Measurements from ENCODE around the gene PHKG1.
"Not testable (repeated sequence)": the region's sequence is repeated elsewhere in the genome, so short reads cannot be mapped to it uniquely, and the experiment has no call there.

Gene PHKG1

GRCh38 chr7:56083150-56083785 lies 9.5 kb downstream of the PHKG1 start:
- no peak for DNase-seq (ENCODE audit: low read depth in 3 of 3)

DNA sequence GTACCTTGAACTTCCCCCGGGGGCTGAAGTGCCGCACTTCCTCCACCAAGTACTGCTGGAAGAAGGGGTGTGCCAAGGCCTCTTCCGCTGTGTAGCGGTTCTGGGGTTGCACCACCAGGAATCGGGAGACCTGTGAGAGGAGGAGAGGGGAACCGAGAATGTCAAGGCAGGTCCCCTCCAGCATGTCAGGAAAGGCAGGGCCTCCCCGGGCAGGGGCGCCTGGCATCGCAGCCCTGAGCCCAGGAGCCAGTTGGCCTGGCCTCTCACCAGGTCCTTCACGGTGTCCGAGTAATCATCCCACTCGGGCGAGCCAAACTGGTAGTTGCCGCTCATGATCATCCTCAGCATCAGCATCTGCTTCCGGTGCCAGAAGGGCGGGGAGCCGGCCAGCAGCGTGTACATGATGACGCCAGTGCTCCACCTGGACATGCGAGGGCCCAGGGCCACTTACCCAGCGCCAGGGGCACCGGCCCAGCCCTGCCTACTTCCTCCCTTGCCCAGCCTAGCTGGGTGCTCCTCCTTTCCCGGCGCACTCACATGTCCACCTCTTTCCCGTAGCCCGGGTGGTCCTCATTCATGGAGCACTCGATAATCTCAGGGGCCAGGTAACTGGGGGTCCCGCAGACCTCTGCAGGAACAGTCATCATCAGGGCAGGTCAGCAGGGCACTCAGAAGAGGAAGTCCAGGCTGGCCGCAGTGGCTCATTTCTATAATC lies 11.0 kb downstream of the PHKG1 start:
- no peak for DNase-seq (ENCODE audit: low read depth in 3 of 3)

- not testable (repeated sequence) for DNase-seq (ENCODE audit: low read depth in 3 of 3)
Observed at GRCh38 chr7:56080726-56081435, 11.9 kb downstream of the PHKG1 start.

DNA sequence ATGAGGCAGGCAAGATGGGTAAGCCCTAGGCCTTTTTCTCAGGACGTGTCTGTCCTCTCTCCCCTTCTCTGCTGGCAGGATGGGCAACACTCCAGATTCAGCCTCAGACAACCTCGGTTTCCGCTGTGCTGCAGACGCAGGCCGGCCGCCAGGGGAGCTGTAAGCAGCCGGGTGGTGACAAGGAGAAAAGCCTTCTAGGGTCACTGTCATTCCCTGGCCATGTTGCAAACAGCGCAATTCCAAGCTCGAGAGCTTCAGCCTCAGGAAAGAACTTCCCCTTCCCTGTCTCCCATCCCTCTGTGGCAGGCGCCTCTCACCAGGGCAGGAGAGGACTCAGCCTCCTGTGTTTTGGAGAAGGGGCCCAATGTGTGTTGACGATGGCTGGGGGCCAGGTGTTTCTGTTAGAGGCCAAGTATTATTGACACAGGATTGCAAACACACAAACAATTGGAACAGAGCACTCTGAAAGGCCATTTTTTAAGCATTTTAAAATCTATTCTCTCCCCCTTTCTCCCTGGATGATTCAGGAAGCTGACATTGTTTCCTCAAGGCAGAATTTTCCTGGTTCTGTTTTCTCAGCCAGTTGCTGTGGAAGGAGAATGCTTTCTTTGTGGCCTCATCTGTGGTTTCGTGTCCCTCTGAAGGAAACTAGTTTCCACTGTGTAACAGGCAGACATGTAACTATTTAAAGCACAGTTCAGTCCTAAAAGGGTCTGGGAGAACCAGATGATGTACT lies 13.1 kb downstream of the PHKG1 start:
- DNase-seq (ENCODE audit: low read depth in 3 of 3), result no peak

DNA sequence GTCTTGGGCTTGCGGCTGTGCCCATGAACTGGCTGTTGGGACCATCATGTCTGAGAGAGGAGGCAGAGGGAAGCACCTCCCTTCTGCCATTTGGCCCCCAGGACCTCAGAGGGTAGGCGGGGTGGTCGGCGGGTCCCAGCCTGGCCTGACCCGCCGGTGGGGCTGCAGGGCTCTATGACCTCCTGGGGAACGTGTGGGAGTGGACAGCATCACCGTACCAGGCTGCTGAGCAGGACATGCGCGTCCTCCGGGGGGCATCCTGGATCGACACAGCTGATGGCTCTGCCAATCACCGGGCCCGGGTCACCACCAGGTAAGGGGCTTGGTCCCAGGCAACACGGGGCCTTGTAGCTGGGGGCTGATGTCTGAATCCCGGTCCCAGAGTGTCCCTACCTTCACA lies 14.6 kb downstream of the PHKG1 start:
- no peak for DNase-seq (ENCODE audit: low read depth in 3 of 3)

DNA sequence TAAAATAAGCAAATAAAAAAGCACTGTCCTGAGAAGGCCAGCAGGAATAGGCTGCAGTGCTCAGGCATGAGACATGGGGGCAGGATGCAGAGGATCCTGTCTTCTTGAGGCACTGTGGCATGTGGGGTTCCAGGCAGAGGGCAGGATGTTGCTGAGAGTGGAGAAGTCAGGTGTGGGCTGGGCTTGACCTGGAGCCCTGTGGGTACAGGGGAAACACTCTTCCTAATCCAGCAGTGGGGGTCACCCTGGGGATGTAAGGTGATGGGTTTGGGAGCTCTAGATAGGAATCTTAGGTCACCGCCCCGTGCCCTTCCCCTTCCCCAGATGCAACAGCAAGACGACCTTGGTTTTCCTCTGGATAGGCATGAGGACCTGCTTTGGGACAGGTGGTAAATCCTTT lies 15.1 kb downstream of the PHKG1 start:
- DNase-seq (ENCODE audit: low read depth in 3 of 3), result no peak

- DNase-seq (ENCODE audit: low read depth in 3 of 3), result peak; percentile 35 to 41 (median 41)
Observed at GRCh38 chr7:56074371-56074791, 18.4 kb downstream of the PHKG1 start.

GRCh38 chr7:56066376-56066775 lies 26.4 kb downstream of the PHKG1 start:
- DNase-seq (ENCODE audit: low read depth in 3 of 3), result not testable (repeated sequence)

DNA sequence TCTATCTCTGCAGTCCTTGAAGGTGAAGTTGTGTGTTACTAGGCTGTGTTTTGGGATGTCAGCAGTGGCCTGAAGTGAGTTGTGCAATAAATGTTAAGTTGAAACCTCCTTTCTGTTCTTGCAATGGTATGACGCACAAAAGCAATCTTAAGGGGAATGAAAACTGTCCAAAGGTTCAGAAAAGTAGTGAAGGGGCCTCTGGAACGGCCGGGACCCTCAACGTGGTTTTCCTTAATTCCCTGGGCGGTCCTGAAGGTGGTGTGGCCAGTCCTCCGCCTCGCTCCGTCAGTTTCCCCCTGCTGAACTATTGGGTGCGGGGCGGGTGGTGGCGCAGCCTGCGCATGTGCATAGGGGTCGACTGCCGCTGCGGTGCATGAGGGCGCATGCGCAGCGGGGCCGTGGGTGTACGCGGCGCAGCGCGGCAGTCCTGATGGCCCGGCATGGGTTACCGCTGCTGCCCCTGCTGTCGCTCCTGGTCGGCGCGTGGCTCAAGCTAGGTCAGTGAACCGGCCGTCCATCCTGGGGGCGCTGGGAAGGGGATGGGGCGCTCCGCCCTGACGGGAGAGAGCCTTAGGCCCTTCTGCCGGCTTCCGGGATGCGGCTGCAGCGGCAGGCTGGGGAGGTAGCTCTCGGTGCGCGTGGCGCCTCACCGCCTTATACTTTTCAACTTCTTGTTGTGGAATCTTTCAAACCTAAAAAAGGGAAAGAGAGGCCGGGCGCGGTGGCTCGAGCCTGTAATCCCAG lies 28.7 kb downstream of the PHKG1 start, which contains the start of gene SUMF2:
Gene SUMF2 (plus strand): TSS at position 405 of the 744 bp plus-strand sequence. CDS start 26 bp downstream, at position 431.
- peak; percentile 82 to 91 (median 83) for DNase-seq (ENCODE audit: low read depth in 3 of 3)

DNA sequence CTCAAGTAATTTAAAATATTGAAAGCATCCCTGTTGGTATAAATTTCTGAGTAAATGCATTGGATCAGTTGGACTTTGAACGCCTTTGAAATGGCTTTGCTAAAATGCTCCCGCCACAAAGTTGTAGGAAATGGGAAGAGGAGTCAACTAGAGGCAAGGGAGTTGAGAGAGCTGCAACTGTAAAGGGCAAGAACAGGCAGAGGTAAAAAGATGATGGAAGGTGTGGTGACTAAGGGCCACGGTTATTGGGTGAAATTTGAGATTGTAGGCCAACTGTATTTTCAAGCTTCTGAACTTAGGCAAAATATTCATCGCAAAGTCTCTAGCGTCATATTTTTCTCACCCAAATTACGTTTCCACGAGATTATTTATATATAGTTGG lies 29.3 kb downstream of the PHKG1 start:
- DNase-seq (ENCODE audit: low read depth in 3 of 3), result no peak

- DNase-seq (ENCODE audit: low read depth in 3 of 3), result no peak
Observed at GRCh38 chr7:56062382-56062781, 30.4 kb downstream of the PHKG1 start.

- DNase-seq (ENCODE audit: low read depth in 3 of 3), result no peak
Observed at GRCh38 chr7:56053993-56054392, 38.8 kb downstream of the PHKG1 start.

DNA sequence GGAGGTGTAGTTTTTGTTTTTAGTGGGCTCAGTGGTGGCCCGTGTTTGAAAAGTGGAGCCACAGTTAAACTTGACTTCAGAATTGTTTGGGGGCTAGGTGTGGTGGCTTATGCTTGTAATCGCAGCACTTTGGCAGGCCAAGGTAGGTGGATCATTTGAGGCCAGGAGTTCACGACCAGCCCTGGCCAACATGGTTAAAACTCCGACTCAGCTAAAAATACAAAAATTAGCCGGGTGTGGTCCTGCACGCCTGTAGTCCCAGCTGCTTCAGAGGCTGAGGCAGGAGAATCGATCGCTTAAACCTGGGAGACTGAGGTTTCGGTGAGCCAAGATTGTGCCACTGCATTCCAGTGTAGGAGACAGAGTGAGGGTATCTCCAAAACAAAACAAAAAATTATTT lies 39.4 kb downstream of the PHKG1 start:
- no peak for DNase-seq (ENCODE audit: low read depth in 3 of 3)

DNA sequence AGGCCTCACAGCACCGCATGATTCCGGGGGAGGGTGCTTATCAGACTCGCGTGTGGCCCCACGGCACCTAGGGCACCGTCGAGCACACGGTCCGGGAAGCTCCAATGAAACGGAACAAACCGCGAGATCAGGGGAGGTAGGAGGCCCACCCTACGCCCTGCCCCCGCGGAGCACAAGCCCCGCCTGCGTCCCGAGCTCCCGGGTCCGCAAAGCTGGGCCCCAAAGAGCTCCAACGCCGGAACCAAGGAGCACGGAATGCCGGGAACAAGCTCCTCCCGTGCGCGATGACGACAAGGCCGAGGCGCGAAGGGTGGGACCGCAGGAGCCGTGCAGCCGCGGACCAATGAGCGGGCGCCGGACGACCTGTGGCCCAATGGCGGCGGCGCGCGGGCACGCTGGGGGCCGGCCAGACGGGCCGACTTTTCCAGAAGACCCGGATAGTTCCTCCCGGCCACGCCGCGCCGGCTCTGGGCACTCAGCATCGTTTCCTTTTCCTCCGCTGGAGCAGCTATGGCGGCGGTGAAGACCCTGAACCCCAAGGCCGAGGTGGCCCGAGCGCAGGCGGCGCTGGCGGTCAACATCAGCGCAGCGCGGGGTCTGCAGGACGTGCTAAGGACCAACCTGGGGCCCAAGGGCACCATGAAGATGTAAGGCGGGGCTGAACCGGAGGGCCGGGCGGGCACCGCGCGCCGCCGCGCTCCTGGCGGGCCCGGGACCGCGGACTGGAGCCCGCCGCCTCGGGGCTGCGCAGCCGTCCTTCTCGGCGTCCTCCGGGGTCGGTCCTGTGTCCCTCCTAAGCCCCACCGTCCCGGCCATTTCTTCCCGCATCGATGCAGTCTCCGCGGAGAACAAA lies 41.2 kb downstream of the PHKG1 start, which contains the start of the genes CCT6A and PSPH:
Gene CCT6A (plus strand): TSS at position 427 of the 853 bp plus-strand sequence. CDS start 84 bp downstream, at position 511.
Gene PSPH (minus strand): TSS at position 106 of the 853 bp plus-strand sequence. CDS start 30,232 bp downstream, outside the sequence.
- peak; percentile 85 to 90 (median 89) for DNase-seq (ENCODE audit: low read depth in 3 of 3)

DNA sequence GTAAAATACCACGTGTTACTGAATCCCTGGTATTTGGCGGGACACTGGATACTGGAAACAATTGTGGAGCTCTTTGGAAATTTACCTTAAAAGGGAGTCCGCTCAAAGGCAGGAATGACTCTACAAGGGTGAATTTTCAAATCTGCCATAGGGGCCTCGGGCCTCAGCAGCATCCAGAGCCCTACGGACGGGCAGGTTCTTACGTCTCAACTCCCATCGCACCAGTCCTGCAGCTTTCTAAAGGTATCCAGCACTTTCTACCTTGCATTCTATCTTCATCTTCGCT lies 41.8 kb downstream of the PHKG1 start:
- DNase-seq (ENCODE audit: low read depth in 3 of 3), result no peak

- DNase-seq (ENCODE audit: low read depth in 3 of 3), result not testable (repeated sequence)
Observed at GRCh38 chr7:56048763-56049162, 44.0 kb downstream of the PHKG1 start.

DNA sequence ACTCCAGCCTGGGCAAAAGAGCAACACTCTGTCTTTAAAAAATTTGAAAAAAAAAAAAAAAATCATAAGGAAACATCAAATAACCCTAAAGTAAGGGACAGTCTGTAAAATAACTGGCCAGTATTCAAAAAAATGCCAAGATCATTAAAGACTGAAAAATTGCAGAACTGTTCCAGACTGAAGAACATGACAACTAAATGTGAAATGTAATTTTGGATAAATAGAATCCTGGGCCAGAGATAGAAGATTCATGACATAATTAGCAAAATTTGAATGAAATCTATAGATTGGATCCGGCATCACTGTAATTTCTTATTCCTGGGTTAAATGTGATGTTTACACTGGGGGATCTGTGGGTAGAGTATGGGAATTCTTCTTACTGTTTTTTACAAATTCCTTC lies 44.5 kb downstream of the PHKG1 start:
- no peak for DNase-seq (ENCODE audit: low read depth in 3 of 3)

GRCh38 chr7:56047446-56048116 lies 45.2 kb downstream of the PHKG1 start:
- DNase-seq (ENCODE audit: low read depth in 3 of 3), result not testable (repeated sequence)

GRCh38 chr7:56046721-56047445 lies 45.9 kb downstream of the PHKG1 start:
- no peak for DNase-seq (ENCODE audit: low read depth in 3 of 3)

All from stimulated activated CD4-positive, alpha-beta T cell treated with anti-CD3 and anti-CD28 coated beads, TNF-alpha, amount 100 ng/mL, for 4 hours (primary cell).